Measurements from ENCODE around the gene SRGAP3.

The SRGAP3 gene

GRCh38 chr3:9012521-9012920, 236.9 kb downstream of the SRGAP3 start:
- TF ChIP-seq CTCF (conservative IDR thresholded peaks at IDR 0.05; ENCODE audit: low read depth, low read length): no peak
- no peaks in the 10 kb centered on the region for H3K4me1 ChIP-seq (ENCODE audit: low read depth, poor library complexity, severe bottlenecking)
- H3K27me3 ChIP-seq (ENCODE audit: insufficient read depth, low read depth): no peaks in the 10 kb centered on the region
- no peak overlapping the region for H2AFZ ChIP-seq (ENCODE audit: low read depth)
- H3K36me3 ChIP-seq (ENCODE audit: insufficient read depth): no peaks in the 10 kb centered on the region
- no peaks in the 10 kb centered on the region for H3K79me2 ChIP-seq (ENCODE audit: insufficient read depth, low read depth)
- no peak overlapping the region for H3K4me2 ChIP-seq
- H3K4me3 ChIP-seq (IDR thresholded peaks at IDR 0.05; ENCODE audit: insufficient read depth, low read depth, low read length): no peak overlapping the region
- no peak overlapping the region for H3K27ac ChIP-seq
- H3K9ac ChIP-seq: no peak overlapping the region
- H4K20me1 ChIP-seq (ENCODE audit: insufficient read depth): no peaks in the 10 kb centered on the region

- Histone ChIP-seq H3K4me1 (ENCODE audit: low read depth, poor library complexity, severe bottlenecking) (no peaks in the 10 kb centered on the region), H3K4me3 (IDR thresholded peaks at IDR 0.05; ENCODE audit: insufficient read depth, low read depth, low read length) (no peak overlapping the region), H3K79me2 (ENCODE audit: insufficient read depth, low read depth) (no peaks in the 10 kb centered on the region), H3K9ac (no peak overlapping the region), H2AFZ (ENCODE audit: low read depth) (no peak overlapping the region), H3K27me3 (ENCODE audit: insufficient read depth, low read depth) (no peaks in the 10 kb centered on the region), H3K4me2 (no peak overlapping the region), H3K36me3 (ENCODE audit: insufficient read depth) (no peaks in the 10 kb centered on the region), H3K27ac (no peak overlapping the region), H4K20me1 (ENCODE audit: insufficient read depth) (no peaks in the 10 kb centered on the region)
- TF ChIP-seq CTCF (conservative IDR thresholded peaks at IDR 0.05; ENCODE audit: low read depth, low read length): no peak
Measured at GRCh38 chr3:9009976-9010545, 239.4 kb downstream of the SRGAP3 start.

GRCh38 chr3:9008550-9009255, 240.7 kb downstream of the SRGAP3 start:
- Histone ChIP-seq H3K27me3 (ENCODE audit: insufficient read depth, low read depth) (no peaks in the 10 kb centered on the region), H3K4me1 (ENCODE audit: low read depth, poor library complexity, severe bottlenecking) (no peaks in the 10 kb centered on the region), H3K27ac (no peak overlapping the region), H3K79me2 (ENCODE audit: insufficient read depth, low read depth) (no peaks in the 10 kb centered on the region), H3K9ac (no peak overlapping the region), H3K4me2 (no peak overlapping the region), H4K20me1 (ENCODE audit: insufficient read depth) (no peaks in the 10 kb centered on the region), H3K36me3 (ENCODE audit: insufficient read depth) (no peaks in the 10 kb centered on the region), H2AFZ (ENCODE audit: low read depth) (no peak overlapping the region), H3K4me3 (IDR thresholded peaks at IDR 0.05; ENCODE audit: insufficient read depth, low read depth, low read length) (no peak overlapping the region)
- TF ChIP-seq CTCF (conservative IDR thresholded peaks at IDR 0.05; ENCODE audit: low read depth, low read length): no peak

GRCh38 chr3:9007928-9008327, 241.5 kb downstream of the SRGAP3 start:
- H3K27ac ChIP-seq: no peak overlapping the region
- TF ChIP-seq CTCF (conservative IDR thresholded peaks at IDR 0.05; ENCODE audit: low read depth, low read length): no peak
- no peaks in the 10 kb centered on the region for H3K79me2 ChIP-seq (ENCODE audit: insufficient read depth, low read depth)
- H3K9ac ChIP-seq: no peak overlapping the region
- H3K36me3 ChIP-seq (ENCODE audit: insufficient read depth): no peaks in the 10 kb centered on the region
- no peaks in the 10 kb centered on the region for H4K20me1 ChIP-seq (ENCODE audit: insufficient read depth)
- no peak overlapping the region for H2AFZ ChIP-seq (ENCODE audit: low read depth)
- no peak overlapping the region for H3K4me3 ChIP-seq (IDR thresholded peaks at IDR 0.05; ENCODE audit: insufficient read depth, low read depth, low read length)
- H3K27me3 ChIP-seq (ENCODE audit: insufficient read depth, low read depth): no peaks in the 10 kb centered on the region
- H3K4me1 ChIP-seq (ENCODE audit: low read depth, poor library complexity, severe bottlenecking): no peaks in the 10 kb centered on the region
- H3K4me2 ChIP-seq: no peak overlapping the region

Data from KMS-11 (cell line).